ENCODE data around the gene SPTSSB.

DNA sequence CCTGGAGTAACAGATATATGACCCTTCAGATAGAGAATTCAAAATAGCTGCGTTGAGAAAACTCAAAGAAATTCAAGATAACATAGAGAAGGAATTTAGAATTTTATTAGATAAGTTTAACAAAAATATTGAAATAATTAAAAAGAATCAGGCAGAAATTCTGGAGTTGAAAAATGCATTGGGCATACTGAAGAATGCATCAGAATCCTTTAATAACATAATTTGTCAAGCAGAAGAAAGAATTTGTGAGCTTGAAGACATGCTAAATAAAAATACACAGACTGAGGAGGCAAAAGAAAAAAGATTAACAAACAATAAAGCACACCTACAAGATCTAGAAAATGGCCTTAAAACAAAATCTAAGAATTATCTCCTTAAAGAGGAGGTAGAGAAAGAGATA lies 50.5 kb downstream of the SPTSSB start:
- TF ChIP-seq, protein P1, sequence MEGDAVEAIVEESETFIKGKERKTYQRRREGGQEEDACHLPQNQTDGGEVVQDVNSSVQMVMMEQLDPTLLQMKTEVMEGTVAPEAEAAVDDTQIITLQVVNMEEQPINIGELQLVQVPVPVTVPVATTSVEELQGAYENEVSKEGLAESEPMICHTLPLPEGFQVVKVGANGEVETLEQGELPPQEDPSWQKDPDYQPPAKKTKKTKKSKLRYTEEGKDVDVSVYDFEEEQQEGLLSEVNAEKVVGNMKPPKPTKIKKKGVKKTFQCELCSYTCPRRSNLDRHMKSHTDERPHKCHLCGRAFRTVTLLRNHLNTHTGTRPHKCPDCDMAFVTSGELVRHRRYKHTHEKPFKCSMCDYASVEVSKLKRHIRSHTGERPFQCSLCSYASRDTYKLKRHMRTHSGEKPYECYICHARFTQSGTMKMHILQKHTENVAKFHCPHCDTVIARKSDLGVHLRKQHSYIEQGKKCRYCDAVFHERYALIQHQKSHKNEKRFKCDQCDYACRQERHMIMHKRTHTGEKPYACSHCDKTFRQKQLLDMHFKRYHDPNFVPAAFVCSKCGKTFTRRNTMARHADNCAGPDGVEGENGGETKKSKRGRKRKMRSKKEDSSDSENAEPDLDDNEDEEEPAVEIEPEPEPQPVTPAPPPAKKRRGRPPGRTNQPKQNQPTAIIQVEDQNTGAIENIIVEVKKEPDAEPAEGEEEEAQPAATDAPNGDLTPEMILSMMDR (IDR thresholded peaks at IDR 0.05; ENCODE audit: insufficient read depth, low read depth, low read length): no peak
- TF ChIP-seq EZH2 (IDR thresholded peaks at IDR 0.05; ENCODE audit: insufficient read depth, low read length): no peak
